GM21529 (cell line): Measurements from ENCODE around the gene LMTK2.

Experiments
- ATAC-seq: cut with Tn5 transposase; IDR thresholded peaks from one replicate; pipeline ENCODE4 v1.9.1; 2021; ENCODE audit not compliant: unreplicated experiment

Gene LMTK2

DNA sequence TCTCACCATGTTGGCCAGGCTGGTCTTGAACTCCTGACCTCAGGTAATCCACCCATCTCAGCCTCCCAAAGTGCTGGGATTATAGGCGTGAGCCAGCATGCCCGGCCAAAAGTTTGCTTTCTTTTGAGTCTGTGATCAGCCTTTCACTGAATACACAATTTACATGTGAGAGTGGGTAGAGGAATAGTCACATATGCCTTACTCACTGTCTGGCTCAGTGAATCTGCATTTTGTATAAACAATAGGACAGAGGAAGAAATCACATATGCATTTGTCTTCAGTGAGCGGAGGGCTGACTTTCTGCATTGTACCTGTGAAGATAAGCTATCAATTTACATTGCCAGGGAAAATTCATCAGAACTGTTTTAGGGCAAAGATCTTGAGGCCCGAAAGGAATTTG is 147.9 kb downstream of the LMTK2 start:
- no peak for ATAC-seq

DNA sequence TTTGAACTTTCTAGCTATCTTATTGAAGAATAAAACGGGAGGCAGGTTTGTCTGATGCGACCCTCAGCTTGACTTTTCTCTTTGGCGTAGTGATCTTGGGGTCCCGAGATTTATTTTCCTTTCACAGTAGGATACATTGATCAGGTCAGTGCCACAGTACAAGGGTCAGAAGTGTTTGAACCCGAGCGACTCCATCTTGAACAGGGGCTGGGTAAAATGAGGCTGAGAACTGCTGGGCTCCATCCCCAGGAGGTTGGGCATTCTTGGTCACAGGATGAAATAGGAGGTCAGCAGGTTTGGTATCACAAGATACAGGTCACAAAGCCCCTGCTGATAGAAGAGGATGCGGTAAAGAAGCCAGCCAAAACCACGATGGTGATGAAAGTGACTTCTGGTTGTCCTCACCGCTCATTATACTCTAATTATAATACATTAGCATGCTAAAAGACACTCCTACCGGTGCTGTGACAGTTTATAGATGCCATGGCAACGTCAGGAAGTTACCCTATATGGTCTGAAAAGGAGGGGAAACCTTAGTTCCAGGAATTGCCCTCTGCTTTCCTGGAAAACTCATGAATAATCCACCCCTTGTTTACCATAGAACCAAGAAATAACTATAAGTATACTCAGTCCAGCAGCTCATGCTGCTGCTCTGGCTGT is 148.4 kb downstream of the LMTK2 start:
- ATAC-seq, result no peak

- ATAC-seq, result no peak
Observed at GRCh38 chr7:98256431-98256830, 149.8 kb downstream of the LMTK2 start.

DNA sequence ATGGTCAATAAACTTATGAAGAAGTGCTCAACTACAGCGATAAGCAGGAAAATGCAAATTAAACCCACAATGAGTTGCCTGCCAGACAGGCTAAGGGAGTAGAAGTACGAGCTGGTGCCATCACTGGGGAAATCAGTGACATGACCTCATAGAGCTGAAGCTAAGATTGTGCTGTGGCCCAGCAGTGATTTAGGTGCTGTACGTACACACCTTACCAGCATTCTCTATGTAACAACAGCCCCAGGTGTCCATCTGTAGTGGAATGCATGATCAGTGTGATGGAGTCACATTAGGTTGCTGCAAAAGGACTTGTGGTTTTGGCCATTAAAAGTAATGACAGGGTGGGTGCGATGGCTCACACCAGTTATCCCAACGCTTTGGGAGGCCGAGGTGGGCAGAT is 151.0 kb downstream of the LMTK2 start:
- ATAC-seq, result no peak
